ENCODE data around the gene NPTX1. TPM values are rescaled to one million over a fixed set of nuclear protein-coding genes. Genes with fewer than 3 reads are reported as not detected.

The NPTX1 gene
- total RNA-seq, 4 donors from 2014 or later: 1.2 to 6.3 (median 3.8) TPM

- Histone ChIP-seq H3K4me1 (no peaks in the 10 kb centered on the region), H3K9me3 (no peaks in the 10 kb centered on the region), H3K4me3 (no peak overlapping the region), H3K27me3 (no peaks in the 10 kb centered on the region), H3K27ac (no peak overlapping the region), H3K36me3 (peaks cover 0 to 41% of the 10 kb centered on the region in 2 donors)
- ATAC-seq: no peak
- TF ChIP-seq CTCF (IDR thresholded peaks at IDR 0.05): no peak
- TF ChIP-seq POLR2A (IDR thresholded peaks at IDR 0.05): no peak
- no peak for TF ChIP-seq EP300 (IDR thresholded peaks at IDR 0.05)
- TF ChIP-seq POLR2AphosphoS5 (IDR thresholded peaks at IDR 0.05): no peak
- 69 to 77% methylated on average over 9 to 12 of the region's 12 CpGs for WGBS, 2 donors (ENCODE audit: low coverage in 1 of 2)
Measured at GRCh38 chr17:80433916-80434666, 42.3 kb downstream of the NPTX1 start.

- no peaks in the 10 kb centered on the region for H3K9me3 ChIP-seq
- no peak for ATAC-seq
- H3K27me3 ChIP-seq: no peaks in the 10 kb centered on the region
- no CpG with 5 or more reads among the region's 6 CpGs for WGBS, 2 donors (ENCODE audit: low coverage in 1 of 2)
- peaks cover 0 to 51% of the 10 kb centered on the region in 2 donors for H3K36me3 ChIP-seq
- no peak overlapping the region for H3K4me3 ChIP-seq
- H3K4me1 ChIP-seq: no peaks in the 10 kb centered on the region
- H3K27ac ChIP-seq: no peak overlapping the region
- TF ChIP-seq POLR2AphosphoS5 (IDR thresholded peaks at IDR 0.05) (no peak), POLR2A (IDR thresholded peaks at IDR 0.05) (no peak), CTCF (IDR thresholded peaks at IDR 0.05) (no peak), EP300 (IDR thresholded peaks at IDR 0.05) (no peak)
Measured at GRCh38 chr17:80432961-80433550, 43.4 kb downstream of the NPTX1 start.

- no peak for ATAC-seq
- Histone ChIP-seq H3K9me3 (no peaks in the 10 kb centered on the region), H3K27ac (no peak overlapping the region), H3K36me3 (peaks cover 0 to 52% of the 10 kb centered on the region in 2 donors), H3K4me3 (no peak overlapping the region), H3K27me3 (no peaks in the 10 kb centered on the region), H3K4me1 (peaks cover 0 to 1% (median 0%) of the 10 kb centered on the region in 3 donors)
- 100% methylated on average over 1 of the region's 15 CpGs; no CpG with 5 or more reads in 1 of the 2 donors for WGBS, 2 donors (ENCODE audit: low coverage in 1 of 2)
- TF ChIP-seq EP300 (IDR thresholded peaks at IDR 0.05) (no peak), POLR2A (IDR thresholded peaks at IDR 0.05) (no peak), CTCF (IDR thresholded peaks at IDR 0.05) (no peak), POLR2AphosphoS5 (IDR thresholded peaks at IDR 0.05) (no peak)
Measured at GRCh38 chr17:80432350-80432955, 44.0 kb downstream of the NPTX1 start.

- no peak for ATAC-seq
- H3K36me3 ChIP-seq: peaks cover 0 to 43% of the 10 kb centered on the region in 2 donors
- peaks cover 0 to 11% (median 0%) of the 10 kb centered on the region in 3 donors for H3K4me1 ChIP-seq
- WGBS, 2 donors (ENCODE audit: low coverage in 1 of 2): 90% methylated on average over 2 to 8 of the region's 29 CpGs
- H3K27ac ChIP-seq: no peak overlapping the region
- no peak overlapping the region for H3K4me3 ChIP-seq
- TF ChIP-seq POLR2AphosphoS5 (IDR thresholded peaks at IDR 0.05) (no peak), CTCF (IDR thresholded peaks at IDR 0.05) (no peak), POLR2A (IDR thresholded peaks at IDR 0.05) (no peak), EP300 (IDR thresholded peaks at IDR 0.05) (no peak)
- H3K9me3 ChIP-seq: no peaks in the 10 kb centered on the region
- no peaks in the 10 kb centered on the region for H3K27me3 ChIP-seq
Measured at GRCh38 chr17:80431246-80432195, 44.9 kb downstream of the NPTX1 start.

All from gastroesophageal sphincter (tissue), 4 donors.